ENCODE results near the gene PLXNA4.

GRCh38 chr7:132495936-132496335 is 80.3 kb downstream of the PLXNA4 start:
- no peak for TF ChIP-seq CTCF (IDR thresholded peaks at IDR 0.05; ENCODE audit: insufficient read depth, low read length, poor library complexity, severe bottlenecking)
- TF ChIP-seq EZH2phosphoT487 (conservative IDR thresholded peaks at IDR 0.05; ENCODE audit: low read length), result no peak
